H1 (cell line): Measurements from ENCODE around the gene ASB3. TPM values are rescaled to one million over a fixed set of nuclear protein-coding genes. Genes with fewer than 3 reads are reported as not detected.

ENCODE experiments used
- BRCA1 ChIP-seq: IDR thresholded peaks from 2 replicates; pipeline ENCODE4 v1.6.1; 2012; ENCODE audit warnings: low read depth, low read length, improper control_type of control experiment
- polyA plus RNA-seq, 7 experiments: library from polyadenylated mRNA; depleted of rRNA in 3 of 7; stranded (reverse) in 5 of 7; unstranded in 2 of 7; fragments of >200 nt in 5 of 7; fragments of 200-250 nt in 2 of 7; gene quantifications; 1 replicate in 5 of 7; 2 replicates in 1 of 7; 4 replicates in 1 of 7; pipeline versions ENCODE4 v1.2.1 to v1.2.3, GENCODE V29; 2011 to 2013; ENCODE audit warnings: missing spikeins in 2 of 7, mixed read lengths in 2 of 7
- total RNA-seq: library from RNA; stranded (reverse); fragmentation: NEBNext Ultra II Directional; extraction: Animal tissue kit (Norgen Biotek cat#: 25700); gene quantifications from 2 replicates; pipeline ENCODE4 v1.2.1, GENCODE V29; 2021
- TF ChIP-seq, protein P1 (sequence below): IDR thresholded peaks from 2 replicates; pipeline ENCODE4 v1.6.1; 2012; ENCODE audit warnings: inconsistent platforms

The ASB3 gene
- total and polyA plus RNA-seq, 2 of the 8 experiments (the other 6 are each of a cell fraction or from before 2014, with no cell fraction given), result 22.6 to 25.4 TPM

DNA sequence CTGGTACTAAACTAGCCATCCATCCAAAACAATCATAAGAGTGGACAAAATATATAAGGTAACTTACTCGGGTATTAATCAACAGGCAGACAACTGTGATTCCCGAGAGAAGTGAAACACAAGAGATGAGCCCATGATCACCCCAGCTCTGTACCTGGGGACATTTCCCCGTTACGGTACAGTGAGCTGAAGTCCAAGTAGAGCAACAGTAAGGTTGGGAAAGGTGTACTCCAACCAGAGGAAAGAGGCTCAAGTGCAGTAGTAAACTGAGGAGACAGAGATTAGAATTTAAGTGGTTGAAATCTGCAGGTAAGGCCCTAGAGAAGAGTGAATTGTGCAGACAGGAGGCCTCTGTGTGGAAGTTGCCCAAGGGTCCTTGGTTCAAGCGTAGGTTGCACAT, 49.7 kb downstream of the ASB3 start (continued):
- TF ChIP-seq, protein P1, sequence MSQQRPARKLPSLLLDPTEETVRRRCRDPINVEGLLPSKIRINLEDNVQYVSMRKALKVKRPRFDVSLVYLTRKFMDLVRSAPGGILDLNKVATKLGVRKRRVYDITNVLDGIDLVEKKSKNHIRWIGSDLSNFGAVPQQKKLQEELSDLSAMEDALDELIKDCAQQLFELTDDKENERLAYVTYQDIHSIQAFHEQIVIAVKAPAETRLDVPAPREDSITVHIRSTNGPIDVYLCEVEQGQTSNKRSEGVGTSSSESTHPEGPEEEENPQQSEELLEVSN, result no peak
- no peak for TF ChIP-seq BRCA1
